ENCODE results near the gene SLC47A2.

SLC47A2 gene

DNA sequence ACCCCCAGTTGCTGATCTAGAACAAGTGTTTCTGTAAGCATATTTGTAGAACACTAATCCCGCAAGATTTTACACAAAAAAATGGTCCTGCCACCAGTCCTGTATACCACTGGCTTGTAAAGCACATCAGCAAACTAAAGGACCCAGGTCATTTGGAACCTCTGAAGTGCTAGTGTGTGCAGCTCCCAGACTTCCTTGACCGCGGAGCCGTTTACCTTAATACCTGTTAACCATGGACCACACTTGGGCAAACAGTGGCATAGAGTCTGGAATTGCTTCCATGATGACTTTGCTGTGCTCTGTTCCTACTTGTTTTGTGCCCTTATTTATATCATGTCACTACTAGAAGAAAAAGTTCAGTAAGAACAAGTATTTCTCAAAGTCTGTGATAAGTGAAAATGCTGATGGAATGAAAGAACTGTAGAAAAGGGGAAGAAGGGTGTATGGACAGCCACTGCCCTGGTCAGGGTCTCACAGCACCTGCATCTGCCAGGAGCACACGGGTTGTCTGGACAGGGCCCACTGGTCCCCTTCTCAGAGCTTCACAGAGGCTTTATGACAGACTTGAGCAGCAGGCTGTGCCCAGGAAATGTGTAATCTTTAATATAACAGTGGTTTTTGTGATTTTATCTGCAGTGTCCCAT is 38.5 kb downstream of the SLC47A2 start:
- no peak overlapping the region for H2AFZ ChIP-seq (ENCODE audit: low read depth, low read length)
- no peak for DNase-seq
- H3K27me3 ChIP-seq (ENCODE audit: insufficient read depth, low read length, poor library complexity) = peaks cover 4% of the 10 kb centered on the region
- no peaks in the 10 kb centered on the region for H4K20me1 ChIP-seq (ENCODE audit: insufficient read depth, low read length)
- TF ChIP-seq EZH2 (IDR thresholded peaks at IDR 0.05; ENCODE audit: borderline replicate concordance, low read depth, low read length, severe bottlenecking) (no peak), CTCF (IDR thresholded peaks at IDR 0.05; ENCODE audit: borderline replicate concordance, extremely low read depth, low read length, poor library complexity, severe bottlenecking) (no peak)
- H3K79me2 ChIP-seq (ENCODE audit: insufficient read depth, low read length) = no peaks in the 10 kb centered on the region
- H3K4me1 ChIP-seq (ENCODE audit: insufficient read depth, low read length) = no peaks in the 10 kb centered on the region
- H3K9ac ChIP-seq (ENCODE audit: low read depth, low read length) = no peak overlapping the region
- no peaks in the 10 kb centered on the region for H3K36me3 ChIP-seq (ENCODE audit: insufficient read depth, low read length)
- ATAC-seq (ENCODE audit: insufficient read depth, low read depth) = no peak
- no peak overlapping the region for H3K27ac ChIP-seq (ENCODE audit: low read length)
- H3K4me3 ChIP-seq (ENCODE audit: low read depth in 1 of 2, low read length in 2 of 2) = no peak overlapping the region
- H3K9me3 ChIP-seq (ENCODE audit: insufficient read depth, low read length, severe bottlenecking) = no peaks in the 10 kb centered on the region
- H3K4me2 ChIP-seq (ENCODE audit: insufficient read depth, low read length) = no peak overlapping the region

DNA sequence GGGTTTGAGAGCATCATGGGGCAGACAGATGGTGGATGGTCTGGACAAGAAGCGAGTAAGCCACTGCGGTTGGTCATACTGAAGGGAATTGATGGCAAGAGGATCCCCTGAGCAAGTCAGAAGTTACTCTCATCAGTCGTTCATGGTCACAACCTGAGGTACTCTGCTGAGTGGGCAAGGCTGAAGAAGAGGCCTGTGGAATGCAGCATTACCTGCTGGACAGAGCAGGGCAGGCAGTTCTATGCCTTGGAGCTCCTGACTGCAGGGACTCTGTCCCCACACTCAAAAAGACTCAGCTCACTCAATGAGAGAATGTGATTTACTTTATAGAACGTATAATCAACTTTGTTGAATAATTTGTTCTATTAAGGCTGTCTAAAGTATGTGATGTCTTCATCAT is 39.5 kb downstream of the SLC47A2 start:
- Histone ChIP-seq H3K4me1 (ENCODE audit: insufficient read depth, low read length) (no peaks in the 10 kb centered on the region), H3K4me2 (ENCODE audit: insufficient read depth, low read length) (no peak overlapping the region), H3K27ac (ENCODE audit: low read length) (no peak overlapping the region), H4K20me1 (ENCODE audit: insufficient read depth, low read length) (no peaks in the 10 kb centered on the region), H3K9me3 (ENCODE audit: insufficient read depth, low read length, severe bottlenecking) (no peaks in the 10 kb centered on the region), H3K4me3 (ENCODE audit: low read depth in 1 of 2, low read length in 2 of 2) (no peak overlapping the region), H2AFZ (ENCODE audit: low read depth, low read length) (no peak overlapping the region), H3K79me2 (ENCODE audit: insufficient read depth, low read length) (no peaks in the 10 kb centered on the region), H3K36me3 (ENCODE audit: insufficient read depth, low read length) (no peaks in the 10 kb centered on the region), H3K27me3 (ENCODE audit: insufficient read depth, low read length, poor library complexity) (peaks cover 7% of the 10 kb centered on the region), H3K9ac (ENCODE audit: low read depth, low read length) (no peak overlapping the region)
- no peak for ATAC-seq (ENCODE audit: insufficient read depth, low read depth)
- DNase-seq = no peak
- TF ChIP-seq EZH2 (IDR thresholded peaks at IDR 0.05; ENCODE audit: borderline replicate concordance, low read depth, low read length, severe bottlenecking) = no peak
- TF ChIP-seq CTCF (IDR thresholded peaks at IDR 0.05; ENCODE audit: borderline replicate concordance, extremely low read depth, low read length, poor library complexity, severe bottlenecking) = no peak

GRCh38 chr17:19673623-19674022 is 42.8 kb downstream of the SLC47A2 start:
- no peaks in the 10 kb centered on the region for H3K79me2 ChIP-seq (ENCODE audit: insufficient read depth, low read length)
- TF ChIP-seq CTCF (IDR thresholded peaks at IDR 0.05; ENCODE audit: borderline replicate concordance, extremely low read depth, low read length, poor library complexity, severe bottlenecking) = no peak
- TF ChIP-seq EZH2 (IDR thresholded peaks at IDR 0.05; ENCODE audit: borderline replicate concordance, low read depth, low read length, severe bottlenecking) = no peak
- H3K4me2 ChIP-seq (ENCODE audit: insufficient read depth, low read length) = no peak overlapping the region
- ATAC-seq (ENCODE audit: insufficient read depth, low read depth) (no peak), DNase-seq (no peak)
- H3K9me3 ChIP-seq (ENCODE audit: insufficient read depth, low read length, severe bottlenecking) = no peaks in the 10 kb centered on the region
- no peak overlapping the region for H2AFZ ChIP-seq (ENCODE audit: low read depth, low read length)
- H3K36me3 ChIP-seq (ENCODE audit: insufficient read depth, low read length) = no peaks in the 10 kb centered on the region
- H3K9ac ChIP-seq (ENCODE audit: low read depth, low read length) = no peak overlapping the region
- H3K27ac ChIP-seq (ENCODE audit: low read length) = no peak overlapping the region
- no peaks in the 10 kb centered on the region for H4K20me1 ChIP-seq (ENCODE audit: insufficient read depth, low read length)
- H3K4me1 ChIP-seq (ENCODE audit: insufficient read depth, low read length) = no peaks in the 10 kb centered on the region
- peaks cover 13% of the 10 kb centered on the region for H3K27me3 ChIP-seq (ENCODE audit: insufficient read depth, low read length, poor library complexity)
- H3K4me3 ChIP-seq (ENCODE audit: low read depth in 1 of 2, low read length in 2 of 2) = no peak overlapping the region

Data from DND-41 (cell line).